Stimulated activated CD4-positive, alpha-beta T cell treated with anti-CD3 and anti-CD28 coated beads, Interleukin-4, amount 100 ng/mL, for 48 hours (primary cell): ENCODE results near the gene FAM228B.
"Not testable (repeated sequence)": the region's sequence is repeated elsewhere in the genome, so short reads cannot be mapped to it uniquely, and the experiment has no call there.

Experiments
- DNase-seq, 2 donors: peaks; one replicate each; pipeline ENCODE4 v3.0.0-alpha.2; 2020; ENCODE audit warnings: low read depth in 2 of 2

FAM228B gene

DNA sequence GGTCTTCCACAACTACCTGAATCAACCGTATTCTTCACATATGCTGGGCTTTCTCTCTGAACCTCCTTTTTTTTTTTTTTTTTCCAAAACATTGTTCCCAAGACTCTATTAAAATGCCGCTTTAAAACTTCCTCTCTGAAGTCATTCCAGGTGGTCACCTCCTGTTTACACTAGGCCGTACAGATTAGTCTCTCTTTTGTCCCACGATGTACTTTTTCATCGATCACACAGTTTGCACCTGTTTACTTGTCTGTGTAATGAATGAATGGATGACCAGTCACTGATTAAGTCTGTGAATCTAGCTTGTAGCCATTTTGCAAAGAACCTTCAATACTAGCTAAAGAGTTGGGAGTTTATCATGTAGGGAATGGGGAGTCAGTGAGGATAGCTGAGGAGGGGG, 34.9 kb downstream of the FAM228B start:
- no peak for DNase-seq

DNA sequence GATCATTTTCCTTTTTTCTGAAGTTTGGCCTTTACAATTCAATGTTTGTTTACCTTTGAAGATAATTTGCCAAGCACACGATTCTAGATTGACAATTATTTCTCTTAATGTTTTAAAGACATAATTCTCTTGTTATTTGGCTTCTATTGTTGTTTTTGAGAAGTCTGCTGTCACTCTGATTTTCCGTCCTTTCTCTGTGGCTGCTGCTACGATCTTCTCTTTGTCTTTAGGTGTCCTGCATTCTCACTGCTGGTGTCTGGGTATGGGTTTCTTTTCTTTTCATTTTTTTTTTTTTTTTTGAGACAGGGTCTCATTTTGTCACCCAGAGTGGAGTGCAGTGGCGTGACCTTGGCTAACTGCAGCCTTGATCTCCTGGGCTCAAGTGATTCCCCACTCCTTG, 36.4 kb downstream of the FAM228B start:
- DNase-seq: no peak

DNA sequence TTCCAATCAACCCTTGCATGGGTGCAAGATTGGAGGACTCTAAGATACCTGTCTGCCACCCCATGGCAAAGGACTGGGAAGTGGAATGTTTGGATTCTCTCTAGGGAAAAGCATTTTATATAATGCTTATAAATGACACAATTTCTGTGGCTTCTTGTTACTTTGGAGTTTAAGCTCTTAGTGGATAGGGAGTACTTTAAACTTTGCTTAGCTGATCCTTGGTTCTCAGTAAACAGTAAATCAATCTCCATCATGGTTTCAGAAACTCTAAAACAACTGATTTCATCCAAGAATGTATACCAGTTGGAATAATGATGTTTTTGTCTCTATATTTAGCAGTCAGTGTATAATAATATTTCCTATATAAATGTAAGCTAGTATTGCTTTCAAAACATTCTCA, 37.5 kb downstream of the FAM228B start:
- no peak for DNase-seq

DNA sequence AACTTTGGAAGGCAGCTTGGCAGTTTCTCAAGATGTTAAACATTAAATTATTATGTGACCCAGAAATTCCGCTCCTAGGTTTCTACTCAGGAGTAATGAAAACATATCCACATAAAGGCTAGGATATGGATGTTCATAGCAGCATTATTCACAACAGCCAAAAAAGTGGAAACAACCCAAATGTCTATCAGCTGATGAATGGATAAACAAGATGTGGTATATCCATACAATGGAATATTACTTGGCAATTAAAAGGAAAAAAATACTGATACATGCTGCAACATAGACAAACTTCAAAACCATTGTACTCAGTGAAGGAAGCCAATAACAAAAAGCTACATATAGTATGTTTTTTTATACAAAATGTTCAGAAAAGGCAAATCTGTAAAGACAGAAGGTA, 39.2 kb downstream of the FAM228B start:
- no peak for DNase-seq

GRCh38 chr2:24163186-24163585, 39.9 kb downstream of the FAM228B start:
- no peak for DNase-seq

GRCh38 chr2:24163601-24164000, 40.3 kb downstream of the FAM228B start:
- DNase-seq: no peak

DNA sequence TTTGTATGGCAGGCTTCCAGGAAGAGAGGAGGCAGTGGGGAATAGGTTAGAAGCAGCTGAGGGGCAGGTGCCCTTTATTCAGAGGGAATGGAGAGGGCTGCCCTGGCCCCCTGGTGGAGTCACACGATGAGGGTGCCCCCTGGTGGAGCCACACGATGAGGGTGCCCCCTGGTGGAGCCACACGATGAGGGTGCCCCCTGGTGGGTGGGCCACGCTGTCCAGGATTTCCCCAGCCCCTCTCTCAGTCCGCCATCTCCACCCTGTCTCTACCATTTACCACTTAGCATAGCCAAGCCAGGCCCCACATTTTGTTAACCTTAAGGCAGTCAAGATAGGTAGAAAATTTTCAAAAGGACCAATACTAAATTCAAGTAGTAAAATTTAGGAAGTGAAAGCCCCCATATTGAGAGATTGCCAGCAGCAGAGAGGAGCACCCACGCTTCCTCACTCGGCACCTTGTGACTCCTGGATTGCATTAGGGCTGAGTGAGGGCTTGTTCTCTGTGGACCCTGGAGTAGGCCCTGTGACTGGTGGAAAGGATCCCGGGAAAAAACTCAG, 41.2 kb downstream of the FAM228B start:
- peak; percentile 26 for DNase-seq

DNA sequence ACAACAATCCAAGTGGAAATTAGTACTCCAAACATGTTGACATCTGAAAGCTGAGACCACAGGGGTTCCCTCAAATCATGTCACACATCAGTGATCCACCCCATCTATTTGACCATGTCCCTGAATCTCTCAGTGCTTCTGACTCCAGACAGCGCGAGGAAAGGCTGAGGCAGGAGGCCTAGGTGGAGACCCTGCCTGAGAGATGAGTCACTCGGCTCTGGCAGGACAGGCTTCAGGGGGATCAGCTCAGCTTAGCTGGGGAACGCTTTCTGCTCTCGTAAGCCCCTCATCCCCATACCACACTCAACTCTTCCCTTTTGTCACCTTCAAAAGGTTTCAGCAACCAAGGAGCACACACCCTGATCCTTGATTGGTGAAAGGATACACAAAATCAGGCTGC, 45.8 kb downstream of the FAM228B start:
- no peak for DNase-seq

GRCh38 chr2:24174851-24175277, 51.6 kb downstream of the FAM228B start, which contains the start of gene FAM228A:
Gene FAM228A, plus strand, starts transcription at chr2:24175053. Its CDS starts 428 bp downstream, at chr2:24175481.
- DNase-seq: no peak

DNA sequence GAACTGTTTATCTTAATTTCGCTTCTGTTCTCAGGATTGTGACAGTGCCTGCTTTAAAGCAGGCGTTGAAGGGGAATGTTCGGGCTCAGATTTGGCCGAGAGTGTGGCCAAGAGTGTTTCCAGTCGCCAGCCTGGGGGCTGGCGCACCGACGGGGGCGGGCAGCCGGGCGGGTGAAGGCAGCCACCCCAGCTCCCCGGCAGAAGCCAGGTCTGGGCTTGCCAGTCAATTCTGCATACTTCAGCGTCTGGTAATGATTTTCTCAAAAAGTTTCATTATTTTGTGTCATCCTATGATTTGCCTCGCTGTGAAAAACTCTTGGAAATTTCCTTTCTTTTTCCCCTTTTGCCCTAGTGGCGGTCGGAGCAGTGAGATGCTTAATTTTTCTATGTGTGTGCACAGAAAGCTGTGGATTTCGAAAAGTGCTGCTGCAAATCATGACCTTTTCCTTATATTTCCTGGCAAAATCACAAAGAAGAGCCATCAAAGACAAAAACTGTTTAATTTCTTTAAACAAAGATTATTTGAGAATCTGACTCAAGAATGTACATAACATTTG, 52.4 kb downstream of the FAM228B start:
- DNase-seq: no peak

GRCh38 chr2:24176326-24176725, 53.1 kb downstream of the FAM228B start:
- no peak for DNase-seq

DNA sequence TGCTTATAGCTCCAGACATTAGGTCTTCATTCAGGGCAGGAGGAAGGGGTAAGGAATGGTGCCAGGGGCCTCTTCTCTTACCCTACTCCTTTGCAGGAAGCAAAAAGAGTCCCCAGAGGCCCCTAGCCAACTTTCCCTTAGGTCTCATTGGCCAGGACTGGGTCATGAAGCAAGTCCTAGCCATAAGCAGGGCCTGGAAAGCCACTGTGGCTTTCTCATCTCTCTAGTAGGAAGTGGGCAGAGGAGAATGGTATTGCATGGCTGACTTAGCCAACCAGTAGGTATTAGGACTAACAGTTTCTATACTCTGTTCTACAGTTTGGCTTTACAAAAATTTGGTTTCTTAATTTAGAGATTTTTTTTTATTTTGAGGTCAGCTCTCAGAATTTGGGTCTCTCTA, 56.4 kb downstream of the FAM228B start:
- no peak for DNase-seq

DNA sequence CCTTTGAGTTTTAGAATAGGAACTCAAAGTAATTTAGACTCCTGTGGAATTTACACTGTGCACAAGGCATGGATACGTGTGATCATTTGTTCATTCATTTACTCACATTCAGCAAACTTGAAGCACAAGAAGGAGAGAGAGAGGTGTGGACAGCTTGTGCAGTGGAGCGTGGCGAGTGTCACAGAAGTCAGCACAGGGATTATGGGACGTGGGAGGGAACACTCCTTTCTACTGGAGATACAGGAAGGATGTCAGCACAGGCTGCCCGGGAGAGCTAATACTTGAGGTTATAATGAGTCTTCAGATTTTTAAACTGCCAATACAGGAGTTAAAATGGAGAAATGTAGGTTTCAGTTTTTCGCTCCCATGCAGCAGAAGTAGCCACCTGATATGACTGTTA, 58.6 kb downstream of the FAM228B start:
- no peak for DNase-seq

DNA sequence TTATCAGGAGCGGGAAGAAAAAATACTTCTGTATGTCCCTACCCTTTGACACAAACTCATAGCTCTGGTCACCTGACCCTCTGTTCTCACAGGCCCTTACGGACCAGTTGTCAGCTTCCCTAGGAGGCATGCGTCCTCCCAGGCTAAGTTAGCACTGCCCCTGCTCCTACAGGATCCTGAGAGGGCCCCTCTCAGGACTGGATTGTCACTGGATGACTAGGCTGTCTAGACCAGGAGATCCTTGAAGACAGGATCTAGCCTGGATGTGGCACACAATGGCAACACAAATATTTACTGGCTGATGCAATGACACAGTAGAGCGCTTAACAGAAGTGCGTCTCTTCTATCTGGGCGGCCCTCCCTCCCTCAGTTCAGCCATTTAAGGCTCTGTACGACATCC, 59.2 kb downstream of the FAM228B start:
- no peak for DNase-seq

DNA sequence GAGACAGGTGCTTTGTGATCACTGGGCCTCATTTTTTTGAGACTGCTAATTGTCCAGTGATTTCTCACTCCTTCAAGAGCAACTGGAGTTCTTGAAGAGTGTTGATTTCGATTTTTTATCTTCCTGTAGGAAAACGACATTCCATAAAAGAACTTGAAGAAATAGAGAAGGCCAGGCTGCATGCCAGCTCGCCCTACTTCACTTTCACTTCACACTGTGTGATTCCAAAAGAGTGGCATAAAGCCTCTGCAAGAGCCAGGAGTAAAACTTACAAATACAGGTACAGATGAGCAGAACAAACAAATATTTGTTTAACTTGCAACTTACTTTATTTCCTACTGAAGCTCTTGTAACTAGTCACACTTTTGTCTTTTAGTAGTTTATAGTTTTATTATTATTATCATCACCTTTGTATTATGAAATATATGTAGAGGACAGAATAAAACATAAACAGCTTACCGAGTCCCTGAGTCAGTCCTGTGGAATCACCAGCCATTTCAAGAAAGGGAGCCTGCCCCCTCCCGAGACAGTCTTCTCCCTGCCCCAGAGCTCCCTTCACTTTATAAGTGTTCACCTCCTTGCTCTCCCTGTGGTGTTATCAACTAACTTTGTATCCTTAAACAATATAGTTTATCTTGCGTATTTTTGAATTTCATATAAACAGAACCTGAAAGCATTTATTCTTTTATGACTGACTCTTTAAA, 60.2 kb downstream of the FAM228B start:
- DNase-seq: no peak

DNA sequence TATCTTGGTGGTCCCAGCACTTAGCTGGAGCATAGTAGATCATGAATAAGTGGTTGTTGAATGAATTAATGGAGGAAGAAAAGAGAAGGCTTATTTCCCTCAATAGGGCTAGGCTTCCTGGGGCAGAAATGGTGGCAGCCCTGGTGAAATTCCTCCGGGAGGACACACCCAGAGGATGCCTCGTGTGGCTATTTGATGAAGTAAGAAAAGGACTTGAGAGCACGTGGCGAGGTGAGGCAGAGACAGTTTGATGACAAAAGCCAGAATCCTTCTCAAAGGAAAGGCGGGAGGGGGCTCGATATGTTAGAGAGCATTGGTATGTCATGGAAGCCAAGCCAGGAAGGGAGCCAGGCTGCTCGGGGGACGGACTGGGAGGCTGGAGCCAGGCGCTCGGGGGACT, 66.3 kb downstream of the FAM228B start:
- DNase-seq: no peak

DNA sequence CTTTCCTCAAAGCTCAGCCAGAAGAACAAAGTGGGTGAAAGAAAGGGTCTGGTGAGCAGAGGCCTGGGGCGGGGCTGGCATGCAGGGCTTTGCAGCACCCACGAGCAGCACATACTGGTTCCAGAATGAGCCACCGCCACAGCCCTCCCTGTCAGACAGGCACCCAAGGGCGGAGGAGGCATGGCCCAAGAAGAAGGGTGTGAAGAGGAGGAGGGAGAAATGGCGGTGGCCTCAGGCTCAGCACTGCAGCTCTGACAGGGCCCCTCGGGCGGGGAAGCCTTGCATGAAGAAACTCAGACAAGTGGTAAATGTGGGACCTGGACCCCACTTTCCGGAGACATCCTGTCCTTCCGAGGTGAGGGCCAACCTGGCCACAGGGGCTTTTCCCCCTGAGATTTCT, 67.2 kb downstream of the FAM228B start:
- no peak for DNase-seq

DNA sequence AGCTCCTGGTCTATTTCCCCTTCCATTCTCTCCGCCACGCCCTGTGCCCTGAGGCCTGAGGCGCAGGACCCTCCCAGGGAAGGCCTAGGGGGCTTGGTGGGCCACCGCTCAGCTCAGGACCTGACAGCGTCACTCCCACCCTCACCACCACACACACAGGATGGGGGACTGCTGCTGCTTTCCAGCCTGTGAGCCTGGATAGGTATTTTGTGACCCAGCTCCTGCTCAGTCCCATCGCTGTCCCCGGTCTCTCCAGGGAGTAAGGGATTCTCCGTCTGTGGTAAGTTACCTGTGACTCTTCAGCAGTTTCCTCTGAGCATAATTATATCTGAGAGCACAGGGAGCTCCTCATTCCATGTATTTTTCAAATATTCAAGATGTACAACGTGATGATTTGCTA, 67.9 kb downstream of the FAM228B start:
- DNase-seq: no peak

GRCh38 chr2:24191848-24192247, 68.6 kb downstream of the FAM228B start:
- DNase-seq: no peak

DNA sequence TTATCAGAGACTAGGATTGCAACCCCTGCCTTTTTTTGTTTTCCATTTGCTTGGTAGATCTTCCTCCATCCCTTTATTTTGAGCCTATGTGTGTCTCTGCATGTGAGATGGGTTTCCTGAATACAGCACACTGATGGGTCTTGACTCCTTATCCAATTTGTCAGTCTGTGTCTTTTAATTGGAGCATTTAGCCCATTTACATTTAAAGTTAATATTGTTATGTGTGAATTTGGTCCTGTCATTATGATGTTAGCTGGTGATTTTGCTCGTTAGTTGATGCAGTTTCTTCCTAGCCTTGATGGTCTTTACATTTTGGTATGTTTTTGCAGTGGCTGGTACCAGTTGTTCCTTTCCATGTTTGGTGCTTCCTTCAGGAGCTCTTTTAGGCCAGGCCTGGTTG, 73.9 kb downstream of the FAM228B start:
- not testable (repeated sequence) for DNase-seq

DNA sequence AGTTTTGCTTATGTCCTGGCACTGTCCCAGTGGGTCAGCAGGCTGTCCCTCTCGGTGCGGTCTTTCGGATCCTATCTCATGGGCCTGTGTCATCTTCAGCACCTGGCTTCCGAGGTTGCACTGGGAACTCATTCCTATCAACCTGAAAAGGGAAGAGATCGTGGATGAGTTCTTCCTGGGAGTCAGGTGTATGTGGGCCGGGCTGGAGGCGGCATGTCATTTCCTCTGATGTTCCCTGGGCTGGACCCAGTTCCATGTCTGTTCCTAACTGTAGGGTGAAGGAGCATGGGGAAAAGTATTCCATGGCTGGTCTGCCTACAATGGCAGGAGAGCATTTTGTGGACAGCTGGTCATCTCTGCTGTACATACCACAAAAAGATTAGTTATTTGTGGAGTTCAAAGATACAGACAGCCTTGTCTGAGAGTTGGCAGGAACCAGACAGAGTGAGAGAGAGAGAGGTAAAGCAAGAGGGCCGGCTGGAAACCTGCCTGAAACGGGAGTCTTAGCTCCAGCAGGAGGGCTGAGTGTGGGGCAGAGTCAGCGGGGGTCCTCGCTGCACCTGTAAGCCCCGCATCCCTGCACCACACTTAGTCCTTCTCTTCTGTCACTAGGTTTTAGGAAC, 76.8 kb downstream of the FAM228B start:
- no peak for DNase-seq

DNA sequence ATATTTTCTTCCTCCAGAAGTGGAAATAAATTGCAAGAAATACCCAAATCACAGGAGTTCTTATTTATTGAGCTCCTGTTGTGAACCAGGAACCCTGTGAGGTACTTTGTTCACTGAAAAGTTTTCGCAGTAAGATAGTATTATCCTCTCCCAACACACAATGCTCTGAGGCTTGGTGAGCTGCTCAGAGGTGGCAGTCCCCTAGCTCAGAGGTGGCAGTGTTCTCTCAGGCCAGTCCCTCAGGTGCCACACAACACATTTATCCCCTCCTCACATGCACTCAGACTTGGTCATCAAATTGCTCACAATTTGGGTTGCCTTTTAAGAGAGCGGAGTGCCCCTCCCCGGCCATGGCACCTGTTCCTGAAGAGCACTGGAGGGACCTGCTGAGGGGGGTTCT, 77.5 kb downstream of the FAM228B start:
- no peak for DNase-seq
